ENCODE results near the gene BTRC. TPM values are rescaled to one million over a fixed set of nuclear protein-coding genes. Genes with fewer than 3 reads are reported as not detected.

The BTRC gene
- total RNA-seq, 2 donors from 2014 or later = 8.8 to 9.9 TPM

- WGBS, 2 donors = 25 to 59% methylated on average over 1 to 2 of the region's 2 CpGs
- ATAC-seq (no peak), DNase-seq (no peak)
- no peaks in the 10 kb centered on the region for H3K9me3 ChIP-seq
- intact Hi-C loops (cut with DNase I) = loop anchor here (10.0 kb wide), 1 partner anchor 286 kb away; no protein-coding TSS in a partner anchor
- TF ChIP-seq CTCF (IDR thresholded peaks at IDR 0.05) (no peak), POLR2A (IDR thresholded peaks at IDR 0.05) (no peak)
- no peaks in the 10 kb centered on the region for H3K36me3 ChIP-seq (replicated peaks in 1 of 2; ENCODE audit: insufficient read depth in 1 of 2, low read depth in 2 of 2)
- H3K27me3 ChIP-seq = peaks cover 0 to 5% of the 10 kb centered on the region in 2 donors
- no peaks in the 10 kb centered on the region for H3K4me1 ChIP-seq
- no peak overlapping the region for H3K4me3 ChIP-seq
- no peak overlapping the region for H3K27ac ChIP-seq
These were observed 206.5 kb downstream of the BTRC start for GRCh38 chr10:101560298-101561067.

- TF ChIP-seq CTCF (IDR thresholded peaks at IDR 0.05) (no peak), POLR2A (IDR thresholded peaks at IDR 0.05) (no peak)
- Histone ChIP-seq H3K27me3 (peaks cover 0 to 5% of the 10 kb centered on the region in 2 donors), H3K27ac (no peak overlapping the region), H3K9me3 (no peaks in the 10 kb centered on the region), H3K4me1 (peaks cover 2% of the 10 kb centered on the region), H3K4me3 (no peak overlapping the region), H3K36me3 (replicated peaks in 1 of 2; ENCODE audit: insufficient read depth in 1 of 2, low read depth in 2 of 2) (no peaks in the 10 kb centered on the region)
- intact Hi-C loops (cut with DNase I) = loop anchor here (10.0 kb wide), 1 partner anchor 286 kb away; no protein-coding TSS in a partner anchor
- 60 to 78% methylated on average over 8 to 15 of the region's 15 CpGs for WGBS, 2 donors
- ATAC-seq (no peak), DNase-seq (no peak)
These were observed 207.3 kb downstream of the BTRC start for GRCh38 chr10:101561068-101561915.

GRCh38 chr10:101562231-101562630 is 208.3 kb downstream of the BTRC start:
- intact Hi-C loops (cut with DNase I) = loop anchor here (10.0 kb wide), 1 partner anchor 287 kb away; no protein-coding TSS in a partner anchor
- no peak for ATAC-seq
- Histone ChIP-seq H3K9me3 (no peaks in the 10 kb centered on the region), H3K27me3 (peaks cover 0 to 8% of the 10 kb centered on the region in 2 donors), H3K27ac (no peak overlapping the region), H3K36me3 (replicated peaks in 1 of 2; ENCODE audit: insufficient read depth in 1 of 2, low read depth in 2 of 2) (no peaks in the 10 kb centered on the region), H3K4me1 (peaks cover 7% of the 10 kb centered on the region), H3K4me3 (no peak overlapping the region)
- TF ChIP-seq CTCF (IDR thresholded peaks at IDR 0.05) (no peak), POLR2A (IDR thresholded peaks at IDR 0.05) (no peak)
- 69 to 78% methylated on average over 5 of the region's 5 CpGs for WGBS, 2 donors
- DNase-seq = no peak

GRCh38 chr10:101563007-101563406 is 209.0 kb downstream of the BTRC start:
- TF ChIP-seq POLR2A (IDR thresholded peaks at IDR 0.05) (no peak), CTCF (IDR thresholded peaks at IDR 0.05) (no peak)
- peaks cover 0 to 9% of the 10 kb centered on the region in 2 donors for H3K27me3 ChIP-seq
- intact Hi-C loops (cut with DNase I) = loop anchor here (10.0 kb wide), 1 partner anchor 288 kb away; no protein-coding TSS in a partner anchor

More at GRCh38 chr10:101563007-101563406, 209.0 kb downstream of the BTRC start:
- H3K4me1 ChIP-seq = peaks cover 7% of the 10 kb centered on the region
- H3K27ac ChIP-seq = no peak overlapping the region
- ATAC-seq (no peak), DNase-seq (peak in 1 of 4 donors; percentile 6)
- no peaks in the 10 kb centered on the region for H3K9me3 ChIP-seq
- no peak overlapping the region for H3K4me3 ChIP-seq
- WGBS, 2 donors = 44 to 51% methylated on average over 3 of the region's 3 CpGs
- no peaks in the 10 kb centered on the region for H3K36me3 ChIP-seq (replicated peaks in 1 of 2; ENCODE audit: insufficient read depth in 1 of 2, low read depth in 2 of 2)

Data from body of pancreas (tissue), 4 donors.